Ishikawa (cell line): Measurements from ENCODE around the gene LAYN.

Experiments used
- CEBPB ChIP-seq: IDR thresholded peaks from 2 replicates; pipeline ENCODE4 v1.6.1; 2012
- CREB1 ChIP-seq: IDR thresholded peaks from 2 replicates; pipeline ENCODE4 v1.6.1; 2012; ENCODE audit warnings: low read depth
- EGR1 ChIP-seq: IDR thresholded peaks from 2 replicates; pipeline ENCODE4 v1.6.1; 2012
- EP300 ChIP-seq: IDR thresholded peaks from 2 replicates; pipeline ENCODE4 v1.6.1; 2012; ENCODE audit warnings: borderline replicate concordance
- FOXM1 ChIP-seq: IDR thresholded peaks from 2 replicates; pipeline ENCODE4 v1.6.1; 2012; ENCODE audit warnings: low read depth, borderline replicate concordance
- NFIC ChIP-seq: IDR thresholded peaks from 2 replicates; pipeline ENCODE4 v1.6.1; 2012
- RAD21 ChIP-seq: IDR thresholded peaks from 2 replicates; pipeline ENCODE4 v1.6.1; 2012; ENCODE audit warnings: low read depth
- TAF1 ChIP-seq: IDR thresholded peaks from 2 replicates; pipeline ENCODE4 v1.6.1; 2012; ENCODE audit warnings: low read depth, mild to moderate bottlenecking
- TCF12 ChIP-seq: IDR thresholded peaks from 2 replicates; pipeline ENCODE4 v1.6.1; 2012; ENCODE audit warnings: low read depth
- TEAD4 ChIP-seq: IDR thresholded peaks from 2 replicates; pipeline ENCODE4 v1.6.1; 2012
- YY1 ChIP-seq: IDR thresholded peaks from 2 replicates; pipeline ENCODE4 v1.6.1; 2012; ENCODE audit warnings: low read depth
- ZBTB7A ChIP-seq: IDR thresholded peaks from 2 replicates; pipeline ENCODE4 v1.6.1; 2012; ENCODE audit warnings: low read depth
- TF ChIP-seq, protein P1 (sequence below): IDR thresholded peaks from 2 replicates; pipeline ENCODE4 v1.6.1; 2012; ENCODE audit warnings: low read depth, mild to moderate bottlenecking
- TF ChIP-seq, protein P2 (sequence below): IDR thresholded peaks from 2 replicates; pipeline ENCODE4 v1.6.1; 2012

GRCh38 chr11:111522426-111522825 is 18.1 kb upstream of the LAYN start:
- TF ChIP-seq TCF12 (no peak), YY1 (no peak), EGR1 (no peak), CEBPB (no peak), EP300 (no peak), RAD21 (no peak), CREB1 (no peak), ZBTB7A (no peak), NFIC (no peak), TAF1 (no peak), FOXM1 (no peak), TEAD4 (no peak)
- TF ChIP-seq, protein P1, sequence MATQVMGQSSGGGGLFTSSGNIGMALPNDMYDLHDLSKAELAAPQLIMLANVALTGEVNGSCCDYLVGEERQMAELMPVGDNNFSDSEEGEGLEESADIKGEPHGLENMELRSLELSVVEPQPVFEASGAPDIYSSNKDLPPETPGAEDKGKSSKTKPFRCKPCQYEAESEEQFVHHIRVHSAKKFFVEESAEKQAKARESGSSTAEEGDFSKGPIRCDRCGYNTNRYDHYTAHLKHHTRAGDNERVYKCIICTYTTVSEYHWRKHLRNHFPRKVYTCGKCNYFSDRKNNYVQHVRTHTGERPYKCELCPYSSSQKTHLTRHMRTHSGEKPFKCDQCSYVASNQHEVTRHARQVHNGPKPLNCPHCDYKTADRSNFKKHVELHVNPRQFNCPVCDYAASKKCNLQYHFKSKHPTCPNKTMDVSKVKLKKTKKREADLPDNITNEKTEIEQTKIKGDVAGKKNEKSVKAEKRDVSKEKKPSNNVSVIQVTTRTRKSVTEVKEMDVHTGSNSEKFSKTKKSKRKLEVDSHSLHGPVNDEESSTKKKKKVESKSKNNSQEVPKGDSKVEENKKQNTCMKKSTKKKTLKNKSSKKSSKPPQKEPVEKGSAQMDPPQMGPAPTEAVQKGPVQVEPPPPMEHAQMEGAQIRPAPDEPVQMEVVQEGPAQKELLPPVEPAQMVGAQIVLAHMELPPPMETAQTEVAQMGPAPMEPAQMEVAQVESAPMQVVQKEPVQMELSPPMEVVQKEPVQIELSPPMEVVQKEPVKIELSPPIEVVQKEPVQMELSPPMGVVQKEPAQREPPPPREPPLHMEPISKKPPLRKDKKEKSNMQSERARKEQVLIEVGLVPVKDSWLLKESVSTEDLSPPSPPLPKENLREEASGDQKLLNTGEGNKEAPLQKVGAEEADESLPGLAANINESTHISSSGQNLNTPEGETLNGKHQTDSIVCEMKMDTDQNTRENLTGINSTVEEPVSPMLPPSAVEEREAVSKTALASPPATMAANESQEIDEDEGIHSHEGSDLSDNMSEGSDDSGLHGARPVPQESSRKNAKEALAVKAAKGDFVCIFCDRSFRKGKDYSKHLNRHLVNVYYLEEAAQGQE: no peak
- TF ChIP-seq, protein P2, sequence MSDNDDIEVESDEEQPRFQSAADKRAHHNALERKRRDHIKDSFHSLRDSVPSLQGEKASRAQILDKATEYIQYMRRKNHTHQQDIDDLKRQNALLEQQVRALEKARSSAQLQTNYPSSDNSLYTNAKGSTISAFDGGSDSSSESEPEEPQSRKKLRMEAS: no peak
